GM04503 (cell line): ENCODE measurements around the gene GRK5.
"Not testable (repeated sequence)": the region's sequence is repeated elsewhere in the genome, so short reads cannot be mapped to it uniquely, and the experiment has no call there.

Experiments
- DNase-seq: peaks from one replicate; pipeline ENCODE4 v3.0.0-alpha.2; 2012; ENCODE audit warnings: low read depth

Gene GRK5

GRCh38 chr10:119222537-119222936 is 15.2 kb downstream of the GRK5 start:
- no peak for DNase-seq

- DNase-seq, result no peak
Observed at GRCh38 chr10:119222966-119223386, 15.6 kb downstream of the GRK5 start.

- DNase-seq, result no peak
Observed at GRCh38 chr10:119225083-119225658, 17.8 kb downstream of the GRK5 start.

GRCh38 chr10:119227825-119228224 is 20.5 kb downstream of the GRK5 start:
- DNase-seq, result no peak

- no peak for DNase-seq
Observed at GRCh38 chr10:119231654-119232053, 24.3 kb downstream of the GRK5 start.

- DNase-seq, result not testable (repeated sequence)
Observed at GRCh38 chr10:119232439-119232838, 25.1 kb downstream of the GRK5 start.

- no peak for DNase-seq
Observed at GRCh38 chr10:119233123-119233820, 25.9 kb downstream of the GRK5 start.

GRCh38 chr10:119233821-119234220 is 26.4 kb downstream of the GRK5 start:
- no peak for DNase-seq

GRCh38 chr10:119235356-119235755 is 28.0 kb downstream of the GRK5 start:
- no peak for DNase-seq

GRCh38 chr10:119237722-119238436 is 30.5 kb downstream of the GRK5 start:
- no peak for DNase-seq

GRCh38 chr10:119238577-119238976 is 31.2 kb downstream of the GRK5 start:
- DNase-seq, result no peak

GRCh38 chr10:119239015-119239414 is 31.6 kb downstream of the GRK5 start:
- DNase-seq, result not testable (repeated sequence)

GRCh38 chr10:119239630-119240029 is 32.3 kb downstream of the GRK5 start:
- DNase-seq, result not testable (repeated sequence)

GRCh38 chr10:119241066-119241465 is 33.7 kb downstream of the GRK5 start:
- no peak for DNase-seq

GRCh38 chr10:119242186-119242585 is 34.8 kb downstream of the GRK5 start:
- no peak for DNase-seq

GRCh38 chr10:119243488-119243887 is 36.1 kb downstream of the GRK5 start:
- no peak for DNase-seq

GRCh38 chr10:119243967-119244366 is 36.6 kb downstream of the GRK5 start:
- DNase-seq, result no peak

GRCh38 chr10:119245272-119245671 is 37.9 kb downstream of the GRK5 start:
- no peak for DNase-seq

GRCh38 chr10:119246862-119247549 is 39.6 kb downstream of the GRK5 start:
- DNase-seq, result peak; percentile 91

- DNase-seq, result no peak
Observed at GRCh38 chr10:119247550-119247894, 40.2 kb downstream of the GRK5 start.

- DNase-seq, result no peak
Observed at GRCh38 chr10:119248184-119248583, 40.8 kb downstream of the GRK5 start.

GRCh38 chr10:119248681-119249080 is 41.3 kb downstream of the GRK5 start:
- no peak for DNase-seq
